ENCODE data around the gene GRAP2.
A peak's percentile ranks its signal among the peaks of the same experiment; 100 is the strongest.
"Not testable (repeated sequence)": the region's sequence is repeated elsewhere in the genome, so short reads cannot be mapped to it uniquely, and the experiment has no call there.

The GRAP2 gene

GRCh38 chr22:39897841-39898240 is 3.0 kb upstream of the GRAP2 start:
- no peak for DNase-seq (ENCODE audit: low read depth)

- no peak for DNase-seq (ENCODE audit: low read depth)
Observed at GRCh38 chr22:39898997-39899396, 1.9 kb upstream of the GRAP2 start.

- DNase-seq (ENCODE audit: low read depth) = no peak
Observed at GRCh38 chr22:39901565-39902146, 772 bp downstream of the GRAP2 start.

- DNase-seq (ENCODE audit: low read depth) = not testable (repeated sequence)
Observed at GRCh38 chr22:39904024-39904423, 3.1 kb downstream of the GRAP2 start.

GRCh38 chr22:39904862-39905261 is 4.0 kb downstream of the GRAP2 start:
- no peak for DNase-seq (ENCODE audit: low read depth)

GRCh38 chr22:39905687-39906086 is 4.8 kb downstream of the GRAP2 start:
- no peak for DNase-seq (ENCODE audit: low read depth)

- DNase-seq (ENCODE audit: low read depth) = no peak
Observed at GRCh38 chr22:39906207-39906606, 5.3 kb downstream of the GRAP2 start.

GRCh38 chr22:39907047-39907446 is 6.2 kb downstream of the GRAP2 start:
- no peak for DNase-seq (ENCODE audit: low read depth)

- DNase-seq (ENCODE audit: low read depth) = no peak
Observed at GRCh38 chr22:39907605-39908097, 6.8 kb downstream of the GRAP2 start.

GRCh38 chr22:39908136-39908535 is 7.3 kb downstream of the GRAP2 start:
- no peak for DNase-seq (ENCODE audit: low read depth)

- peak; percentile 34 for DNase-seq (ENCODE audit: low read depth)
Observed at GRCh38 chr22:39908737-39909136, 7.9 kb downstream of the GRAP2 start.

- no peak for DNase-seq (ENCODE audit: low read depth)
Observed at GRCh38 chr22:39910876-39911613, 10.2 kb downstream of the GRAP2 start.

- no peak for DNase-seq (ENCODE audit: low read depth)
Observed at GRCh38 chr22:39913321-39913720, 12.4 kb downstream of the GRAP2 start.

GRCh38 chr22:39913886-39914285 is 13.0 kb downstream of the GRAP2 start:
- DNase-seq (ENCODE audit: low read depth) = peak; percentile 4

GRCh38 chr22:39914584-39914983 is 13.7 kb downstream of the GRAP2 start:
- DNase-seq (ENCODE audit: low read depth) = no peak

GRCh38 chr22:39915295-39915726 is 14.4 kb downstream of the GRAP2 start:
- DNase-seq (ENCODE audit: low read depth) = no peak

GRCh38 chr22:39916496-39916895 is 15.6 kb downstream of the GRAP2 start:
- no peak for DNase-seq (ENCODE audit: low read depth)

GRCh38 chr22:39917197-39917643 is 16.3 kb downstream of the GRAP2 start:
- DNase-seq (ENCODE audit: low read depth) = no peak

GRCh38 chr22:39917776-39918495 is 17.1 kb downstream of the GRAP2 start:
- peak; percentile 40 for DNase-seq (ENCODE audit: low read depth)

GRCh38 chr22:39920134-39920743 is 19.4 kb downstream of the GRAP2 start:
- no peak for DNase-seq (ENCODE audit: low read depth)

- DNase-seq (ENCODE audit: low read depth) = no peak
Observed at GRCh38 chr22:39923696-39924095, 22.8 kb downstream of the GRAP2 start.

GRCh38 chr22:39924286-39924685 is 23.4 kb downstream of the GRAP2 start:
- no peak for DNase-seq (ENCODE audit: low read depth)
